Fibroblast of skin of right quadriceps (primary cell): ENCODE measurements around the gene C2orf76.

Source experiments
- DNase-seq: peaks from one replicate; pipeline ENCODE4 v3.0.0-alpha.2; 2013

C2orf76 gene

DNA sequence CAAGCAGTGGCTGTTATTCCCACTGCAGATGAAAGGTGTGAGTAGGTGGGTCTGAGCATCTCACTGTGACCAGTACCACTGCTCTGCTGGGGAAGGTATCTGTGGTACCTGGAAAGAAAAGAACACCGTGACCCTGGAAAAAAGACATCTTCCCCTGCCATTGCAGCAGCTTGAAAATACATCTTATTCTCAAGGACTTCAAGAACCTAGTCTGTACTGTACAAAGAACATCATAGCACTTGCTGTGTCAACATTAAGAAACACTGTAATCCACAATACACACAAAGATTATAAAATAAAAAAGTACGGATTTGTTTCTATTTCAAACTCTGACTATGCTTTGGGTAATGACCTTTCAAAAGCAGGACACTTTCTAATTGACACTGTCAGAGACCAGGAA, 28.9 kb downstream of the C2orf76 start:
- no peak for DNase-seq

DNA sequence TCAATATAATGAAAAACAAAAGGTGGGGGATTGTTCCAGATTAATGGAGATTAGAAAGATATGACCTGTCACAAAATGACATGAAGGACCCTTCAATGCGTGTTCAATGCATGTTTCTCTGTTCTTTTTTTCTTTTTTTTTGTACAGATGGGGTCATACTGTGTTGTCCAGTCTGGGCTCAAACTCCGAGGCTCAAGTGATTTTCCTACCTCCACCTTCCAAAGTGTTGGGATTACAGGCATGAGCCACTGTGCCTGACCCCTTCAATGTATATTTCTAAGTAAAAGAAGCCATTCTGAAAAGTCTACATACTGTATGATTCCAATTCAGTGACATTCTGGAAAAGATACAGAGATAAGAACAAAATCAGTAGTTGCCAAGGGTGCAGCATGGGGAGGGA, 32.8 kb downstream of the C2orf76 start:
- no peak for DNase-seq

DNA sequence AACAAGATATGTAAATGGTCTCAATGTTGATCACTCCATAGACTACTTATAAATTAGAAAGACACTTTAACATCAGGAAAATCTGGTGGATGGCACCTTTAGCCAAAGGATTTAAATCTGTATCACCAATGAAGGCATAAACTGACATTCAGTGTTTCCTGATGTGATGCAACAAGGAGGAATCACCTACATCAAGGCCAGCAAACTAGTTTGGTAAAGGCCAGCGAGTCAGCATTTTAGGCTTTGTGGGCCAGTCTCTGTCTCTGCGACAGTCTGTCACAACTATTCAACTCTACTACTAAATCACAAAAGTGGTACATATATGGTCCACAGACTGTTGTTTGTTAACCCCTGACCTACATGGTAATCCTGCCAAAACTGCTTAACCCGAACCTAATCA, 33.3 kb downstream of the C2orf76 start:
- DNase-seq = peak; percentile 11

DNA sequence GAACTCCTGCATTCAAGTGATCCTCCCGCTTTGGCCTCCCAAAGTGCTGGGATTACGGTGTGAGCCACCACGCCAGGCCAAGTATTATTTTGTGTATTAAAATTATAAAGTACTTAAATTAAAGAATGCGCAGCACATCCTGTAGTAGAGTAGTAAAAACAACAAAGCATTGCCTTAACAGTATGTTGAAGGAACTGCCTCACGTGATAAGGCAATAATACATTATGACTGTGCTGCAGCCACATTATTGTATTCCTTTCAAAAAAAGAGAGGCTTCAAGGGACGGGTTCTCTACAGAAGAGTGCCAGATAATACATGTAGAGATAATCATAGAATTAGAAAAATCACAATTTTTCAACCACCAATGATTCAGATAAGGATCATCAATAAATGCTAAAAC, 33.7 kb downstream of the C2orf76 start:
- DNase-seq = no peak

DNA sequence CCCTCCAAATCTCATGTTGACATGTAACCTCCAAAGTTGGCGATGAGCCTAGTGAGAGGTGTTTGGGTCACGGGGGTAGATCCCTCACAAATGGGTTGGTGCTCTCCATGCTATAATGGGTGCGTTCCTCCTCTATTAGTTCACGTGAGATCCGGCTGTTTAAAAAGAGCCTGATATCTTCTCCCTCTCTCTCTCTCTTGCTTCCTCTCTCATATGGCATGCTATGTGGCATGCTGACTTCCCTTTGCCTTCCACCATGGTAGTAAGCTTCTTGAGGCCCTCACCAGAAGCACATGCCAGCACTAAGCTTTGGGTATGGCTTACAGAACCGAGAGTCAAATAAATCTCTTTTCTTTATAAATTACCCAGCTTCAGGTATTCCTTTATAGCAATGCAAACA, 39.2 kb downstream of the C2orf76 start:
- no peak for DNase-seq

DNA sequence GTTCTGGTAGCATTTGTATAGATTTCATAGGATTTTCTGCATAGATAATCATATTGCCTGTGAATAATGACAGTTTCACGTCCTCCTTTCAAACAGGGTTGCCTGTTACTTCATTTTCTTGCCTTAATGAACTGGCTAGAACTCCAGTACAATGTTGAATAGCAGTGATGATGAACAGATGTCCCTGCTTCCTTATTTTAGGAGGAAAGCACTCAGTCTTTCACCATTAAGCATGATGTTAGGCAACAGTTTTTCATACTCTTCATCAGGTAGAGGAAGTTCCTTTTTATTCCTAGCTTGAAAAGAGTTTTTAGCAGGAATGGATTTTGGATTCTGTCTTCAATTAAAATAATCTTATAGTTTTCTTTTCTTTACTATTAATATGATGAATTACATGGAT, 39.7 kb downstream of the C2orf76 start:
- DNase-seq = no peak

DNA sequence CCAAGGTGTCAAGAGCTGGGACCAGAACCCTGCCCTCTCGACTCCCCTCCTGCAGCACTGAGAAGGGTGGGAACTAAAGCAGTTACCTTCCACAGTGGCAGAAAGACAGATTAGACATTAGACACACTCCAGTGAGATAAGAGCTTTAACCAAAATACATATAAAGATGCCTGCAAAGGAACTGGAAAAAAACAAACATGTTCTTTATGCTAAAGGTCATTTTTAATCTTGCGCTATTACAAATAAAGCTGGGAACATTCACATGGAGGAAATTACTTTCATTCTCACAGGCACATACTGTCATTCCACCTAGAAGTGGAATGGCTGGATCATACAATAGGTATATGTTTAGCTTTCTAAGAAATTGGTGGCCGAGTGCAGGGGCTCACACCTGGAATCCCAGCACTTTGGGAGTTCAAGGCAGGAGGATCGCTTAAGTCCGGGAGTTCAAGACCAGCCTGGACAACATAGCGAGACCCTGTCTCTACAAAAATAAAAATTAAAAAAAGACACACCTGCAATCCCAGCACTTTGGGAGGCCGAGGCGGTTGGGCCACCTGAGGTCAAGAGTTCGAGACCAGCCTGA, 41.9 kb downstream of the C2orf76 start:
- DNase-seq = no peak

DNA sequence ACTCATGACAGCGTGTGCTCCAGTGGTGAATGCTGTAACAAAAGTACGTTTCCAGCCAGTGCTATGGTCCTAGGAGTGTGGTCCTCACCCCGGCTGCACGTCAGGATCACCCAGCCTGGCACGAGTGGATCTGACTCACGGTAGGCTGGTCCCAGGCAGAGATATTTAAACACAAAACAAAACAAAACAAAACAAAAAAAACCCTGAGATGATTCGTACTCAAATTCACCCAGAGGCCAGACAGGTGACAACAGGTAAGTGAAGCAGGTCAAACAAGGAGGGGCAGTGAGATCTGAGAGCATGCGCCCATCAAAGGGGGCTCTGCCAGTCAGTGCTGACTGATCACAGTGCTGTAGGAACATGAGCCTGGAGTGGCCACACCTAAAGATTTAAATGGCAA, 43.2 kb downstream of the C2orf76 start:
- no peak for DNase-seq

DNA sequence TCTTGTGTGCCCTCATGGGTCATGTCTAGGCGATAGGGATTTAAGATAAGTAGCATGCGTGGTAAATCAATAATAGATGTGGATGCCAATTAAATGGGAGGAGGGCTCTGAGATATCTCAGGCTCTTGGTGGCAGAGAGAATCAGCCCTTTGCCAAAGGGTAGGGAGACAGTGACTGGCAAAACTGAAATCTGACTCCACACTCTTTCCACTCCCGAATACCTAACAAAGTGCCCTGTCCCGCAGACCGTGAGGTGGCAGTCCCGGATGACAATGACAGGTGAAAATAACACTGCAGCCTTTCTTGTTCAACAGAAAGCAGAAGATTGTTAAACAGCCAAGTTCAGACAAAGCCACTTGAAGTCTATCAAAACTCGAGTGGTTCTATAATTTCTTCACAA, 47.0 kb downstream of the C2orf76 start:
- no peak for DNase-seq

DNA sequence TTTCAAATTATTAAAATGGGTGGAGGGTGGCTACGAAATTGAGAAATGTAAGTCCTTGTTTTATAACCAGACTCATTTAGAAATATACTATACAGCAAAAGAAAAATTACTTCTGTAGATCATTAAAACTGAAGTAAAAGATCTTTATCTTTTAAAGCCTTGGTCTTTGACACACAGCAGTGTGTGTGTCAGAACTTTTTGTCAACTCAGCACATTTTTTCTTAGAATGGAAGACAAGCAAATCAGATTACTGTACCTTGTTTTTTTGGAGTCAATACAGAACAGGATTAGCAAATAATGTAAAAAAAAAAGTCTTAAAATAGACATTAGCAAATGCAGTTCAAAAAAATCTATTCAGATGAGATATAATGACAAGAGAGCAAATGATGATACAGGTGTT, 49.1 kb downstream of the C2orf76 start:
- no peak for DNase-seq

DNA sequence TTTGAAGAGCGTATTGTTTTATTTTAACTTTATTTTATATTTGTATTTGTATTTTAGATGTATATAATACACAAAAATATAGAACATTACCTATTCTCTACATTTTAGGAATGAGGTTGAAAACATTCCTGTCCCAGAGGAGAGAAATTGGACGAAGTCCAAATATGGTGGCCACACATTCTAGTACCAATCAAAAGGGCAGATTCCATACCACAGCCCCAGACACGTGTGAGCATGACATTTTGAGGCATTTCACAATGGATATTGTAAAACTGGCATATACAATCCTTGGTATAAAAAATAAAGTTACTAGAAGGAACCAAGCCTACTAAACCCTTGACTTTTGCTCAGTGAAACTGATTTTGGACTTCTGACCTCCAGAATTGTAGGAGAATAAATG, 50.6 kb downstream of the C2orf76 start:
- DNase-seq = no peak

DNA sequence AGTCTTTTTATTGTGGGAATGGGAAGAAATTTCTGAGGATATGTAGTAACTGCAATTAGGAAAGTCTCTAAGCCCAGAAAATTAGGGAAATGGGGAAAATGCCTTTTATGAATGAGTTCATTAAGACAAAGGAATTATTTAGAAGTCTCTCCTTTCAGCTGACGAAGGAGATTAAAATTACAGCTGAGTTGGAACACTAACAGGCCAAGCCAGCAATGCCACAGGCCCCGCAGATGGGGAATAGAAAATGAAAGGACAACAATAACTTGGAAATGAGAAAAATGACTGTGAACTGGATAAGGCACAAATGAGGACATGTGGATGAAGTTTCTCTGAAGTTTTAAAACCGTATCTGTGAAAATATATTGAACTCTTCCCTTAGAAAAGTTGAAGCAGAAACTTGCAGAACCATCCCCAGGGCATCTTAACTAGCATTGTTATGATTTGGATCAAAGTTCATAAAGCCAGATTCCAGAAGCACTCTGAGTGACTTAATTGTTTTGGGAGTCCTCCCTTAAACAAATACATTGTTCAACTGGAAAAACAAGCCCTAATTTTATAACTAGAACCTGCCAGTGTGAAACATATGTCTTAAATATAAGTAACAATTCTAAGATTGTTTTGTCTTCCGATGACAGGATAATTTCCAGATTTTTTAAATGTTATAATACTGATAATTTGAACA, 51.3 kb downstream of the C2orf76 start:
- DNase-seq = no peak

DNA sequence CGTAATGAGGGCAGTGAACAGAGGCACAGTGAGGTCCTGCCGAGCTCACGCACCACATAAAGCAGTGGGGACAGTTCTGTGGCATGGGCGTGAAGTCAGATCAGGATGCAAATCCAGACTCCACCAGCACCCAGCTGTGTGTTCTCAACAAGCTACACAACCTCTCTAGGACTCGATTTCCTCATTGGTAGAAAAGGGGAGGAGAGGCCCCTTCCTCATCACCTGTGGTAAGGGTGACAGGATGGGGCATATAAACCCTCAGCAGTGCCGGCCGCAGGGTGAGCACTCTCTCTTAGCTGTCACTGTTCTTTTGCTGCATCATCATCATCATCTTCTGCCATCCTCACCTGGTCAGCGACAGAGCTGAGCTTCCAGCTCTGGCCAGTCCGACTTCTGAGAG, 54.8 kb downstream of the C2orf76 start:
- DNase-seq = no peak

DNA sequence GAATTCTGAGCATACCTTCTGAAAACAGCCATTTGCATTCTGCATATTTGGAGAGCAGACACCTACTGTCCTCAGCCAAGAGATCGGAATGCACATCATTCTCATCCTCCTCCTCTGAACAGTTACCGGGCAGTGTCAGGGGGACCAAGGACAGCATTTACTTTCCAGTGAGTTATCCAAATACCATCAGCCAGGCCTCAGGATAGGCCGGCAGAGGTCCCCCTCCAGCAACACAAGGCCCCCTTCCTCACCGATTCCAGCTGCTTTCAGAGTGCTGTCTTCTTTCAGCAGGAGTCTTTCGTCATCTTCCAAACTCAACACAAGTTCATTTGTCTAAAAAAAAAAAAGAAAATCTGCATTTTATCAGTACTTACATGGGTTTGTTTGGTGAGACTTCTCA, 55.3 kb downstream of the C2orf76 start:
- no peak for DNase-seq

DNA sequence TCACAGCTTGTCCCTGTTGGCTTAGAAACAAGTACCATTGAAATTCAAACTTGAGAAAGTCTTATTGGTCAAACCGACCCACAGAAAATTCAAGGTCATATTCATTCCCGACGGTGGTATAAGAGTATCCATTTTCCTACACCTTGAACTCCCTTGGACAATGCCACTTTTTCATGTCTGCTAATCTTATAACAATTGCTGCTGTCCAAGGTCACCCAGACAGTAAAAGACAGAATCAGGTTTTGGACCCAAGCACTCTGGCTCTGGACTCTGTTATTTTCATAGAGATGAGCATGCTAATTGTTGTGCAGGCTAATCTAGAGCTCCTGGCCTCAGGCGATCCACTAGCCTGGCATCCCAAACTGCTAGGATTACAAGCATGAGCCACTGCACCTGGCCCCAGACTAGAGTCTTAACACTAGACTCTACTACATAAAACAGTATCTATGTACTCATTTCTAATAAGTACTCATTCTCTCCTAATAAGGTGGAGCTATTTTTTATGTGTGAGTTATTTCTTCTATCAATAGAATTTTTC, 57.8 kb downstream of the C2orf76 start:
- DNase-seq = no peak

DNA sequence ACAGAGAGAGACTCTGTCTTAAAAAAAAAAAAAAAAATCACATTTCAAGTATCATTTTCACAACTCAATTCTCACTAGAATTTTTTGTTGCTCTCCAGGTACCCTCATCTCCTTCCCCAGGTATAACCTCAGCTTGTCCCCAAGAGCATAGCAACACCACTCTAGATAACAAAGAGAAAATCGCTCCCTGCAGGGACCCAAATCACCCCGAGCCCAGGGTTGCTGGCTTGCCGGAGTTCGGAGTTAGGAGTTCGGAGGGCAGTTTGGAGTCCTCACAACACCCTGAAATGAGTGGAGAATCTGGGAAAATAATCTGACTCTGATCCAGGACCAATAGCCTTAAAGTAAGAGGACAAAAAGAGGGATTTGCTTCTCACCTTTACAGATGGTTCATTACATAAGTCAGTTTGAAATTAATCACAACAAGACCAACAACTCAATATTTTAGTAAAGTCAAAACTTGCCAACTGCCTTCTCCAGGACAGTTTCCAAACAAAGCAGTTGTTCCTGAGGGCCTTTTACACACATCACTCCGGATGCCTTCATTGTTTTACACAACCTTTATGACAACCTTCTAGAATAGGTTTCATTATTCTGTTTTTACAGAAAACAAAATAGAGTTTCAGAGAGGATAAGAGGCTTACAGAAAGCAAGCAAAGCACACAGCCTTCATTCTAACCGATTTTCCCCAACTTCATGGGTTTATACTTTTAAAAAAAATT, 59.1 kb downstream of the C2orf76 start:
- no peak for DNase-seq

DNA sequence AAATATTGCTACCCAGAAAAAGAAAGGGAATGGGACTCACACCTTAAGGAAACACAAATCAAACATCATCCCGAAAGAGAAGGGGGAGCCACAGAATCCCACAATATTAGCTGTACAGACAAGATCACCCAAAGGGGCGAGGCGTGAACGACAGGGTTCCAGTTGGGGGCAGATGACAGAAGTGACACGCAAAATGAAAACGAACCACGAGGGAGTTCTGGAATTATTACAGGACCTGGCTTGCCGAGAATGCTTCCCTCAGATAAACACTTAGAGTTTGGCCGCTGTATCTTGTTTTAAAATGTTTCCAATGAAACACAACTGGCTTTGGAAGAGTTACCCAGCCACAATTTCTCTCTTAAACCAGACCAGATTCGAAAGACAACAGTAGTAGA, 60.4 kb downstream of the C2orf76 start:
- DNase-seq = no peak

DNA sequence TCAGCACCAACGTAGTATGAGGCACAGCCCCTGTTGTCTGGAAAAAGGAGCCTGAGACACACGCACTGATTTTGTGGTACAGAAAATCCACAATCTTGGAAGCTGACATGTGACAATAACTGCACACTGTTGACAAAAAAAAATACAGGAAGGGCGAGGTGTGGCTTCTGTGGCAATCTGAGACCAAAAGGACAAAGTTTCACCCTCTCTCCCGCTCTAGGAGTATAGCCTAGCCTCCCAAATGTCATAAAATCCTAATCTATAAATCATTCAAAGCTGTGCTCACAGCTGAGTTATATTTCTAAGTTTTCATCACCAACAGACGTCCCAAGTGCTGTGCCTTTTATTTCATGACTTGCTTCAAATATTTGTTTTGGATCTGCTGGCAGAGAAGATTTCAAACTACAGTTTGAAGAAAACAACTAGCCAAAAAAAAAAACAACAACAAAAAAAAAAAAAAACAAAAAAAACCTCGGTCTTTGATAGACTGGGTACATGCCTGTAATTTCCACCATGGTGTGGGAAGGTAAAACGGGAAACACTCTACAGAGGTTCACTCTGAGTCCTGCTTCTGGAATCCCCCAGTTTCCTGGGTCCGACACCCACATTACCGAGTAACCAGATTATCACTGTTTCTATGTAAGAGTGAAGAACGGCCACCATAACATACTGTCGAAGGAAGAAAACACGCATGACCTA, 61.0 kb downstream of the C2orf76 start:
- DNase-seq = no peak

DNA sequence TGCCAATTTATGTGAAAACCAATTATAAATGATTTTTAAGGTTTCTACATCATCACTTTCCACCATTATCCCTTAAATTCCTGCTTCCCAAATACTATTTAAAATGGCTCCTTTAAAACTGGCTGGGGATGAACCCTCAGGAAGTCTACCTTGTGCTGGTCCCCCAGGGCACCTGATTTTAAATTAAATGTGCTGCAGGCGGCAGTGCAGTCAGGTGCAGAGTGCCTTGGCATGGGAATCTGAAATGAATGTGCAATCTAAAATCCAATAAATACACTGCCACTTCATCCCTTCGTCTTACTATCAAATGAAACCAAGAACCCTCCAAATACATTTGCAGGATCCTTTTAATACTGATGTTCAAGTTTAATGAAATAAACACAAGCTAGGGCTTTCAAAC, 61.8 kb downstream of the C2orf76 start:
- no peak for DNase-seq

DNA sequence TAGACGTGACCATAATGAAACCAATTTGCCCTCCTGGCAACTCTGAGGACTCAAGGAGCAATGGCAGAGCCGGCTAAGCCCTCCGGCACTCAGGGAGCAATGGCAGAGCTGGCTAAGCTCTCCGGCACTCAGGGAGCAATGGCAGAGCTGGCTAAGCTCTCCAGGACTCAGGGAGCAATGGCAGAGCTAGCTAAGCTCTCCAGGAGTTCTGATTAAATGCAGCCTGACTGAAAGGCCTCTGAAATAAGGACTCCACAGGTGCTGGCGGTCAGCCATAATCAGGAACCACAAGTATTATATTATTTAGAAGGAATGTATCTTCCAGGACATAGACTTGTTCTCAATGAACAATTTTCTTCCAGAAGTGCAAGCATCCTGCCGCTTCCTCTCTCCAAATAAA, 65.2 kb downstream of the C2orf76 start:
- DNase-seq = peak; percentile 56

DNA sequence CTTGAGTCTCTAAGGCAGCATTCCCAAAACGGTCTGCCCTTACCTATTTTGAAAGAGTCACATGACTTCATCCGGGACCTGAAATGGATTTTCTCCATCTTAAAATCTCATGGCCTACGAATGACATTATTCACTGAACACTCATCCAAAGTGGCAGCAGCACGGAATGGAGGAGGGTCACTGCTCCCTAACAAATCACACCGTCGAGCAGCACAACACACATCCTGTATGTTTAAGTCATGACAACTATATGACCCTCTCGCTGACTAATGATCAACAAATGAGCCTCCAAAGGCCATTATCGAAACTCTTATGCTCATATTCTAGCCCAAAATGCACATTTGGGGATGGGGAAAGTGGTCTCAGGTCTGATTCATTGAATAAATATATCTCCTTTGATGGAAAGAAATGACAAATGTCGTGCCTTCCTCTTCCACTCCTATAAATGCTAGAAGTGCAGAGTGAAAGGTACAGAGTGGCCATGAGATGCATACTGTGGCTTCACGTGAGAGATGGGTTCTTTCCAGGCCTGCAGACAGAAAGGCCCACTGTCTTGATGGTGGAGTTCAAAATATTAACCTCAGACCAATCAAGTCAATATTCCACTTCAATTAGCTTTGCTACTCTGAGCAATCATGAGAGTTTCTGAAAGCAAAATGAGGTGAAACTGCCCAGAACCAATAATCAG, 70.8 kb downstream of the C2orf76 start:
- no peak for DNase-seq

DNA sequence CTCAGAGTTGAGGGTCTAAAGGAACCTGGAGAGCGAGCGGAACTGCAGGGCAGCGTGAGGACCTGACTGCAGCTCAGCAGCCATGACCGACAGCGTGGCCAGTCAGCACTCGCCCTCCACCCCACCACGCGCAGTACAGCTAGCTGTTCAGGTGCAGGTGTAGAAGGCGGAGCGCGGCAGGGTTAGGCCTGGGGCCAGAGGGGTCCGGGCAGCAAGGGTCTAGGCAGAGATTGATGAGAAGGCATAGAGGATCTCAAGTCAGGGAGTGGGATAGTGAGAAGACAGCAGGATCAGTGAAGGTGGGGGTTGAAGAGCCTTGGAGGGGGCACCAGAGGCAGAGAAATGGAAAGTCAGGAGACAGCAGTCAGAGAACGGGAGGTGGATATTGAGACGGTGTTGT, 72.0 kb downstream of the C2orf76 start:
- DNase-seq = no peak

DNA sequence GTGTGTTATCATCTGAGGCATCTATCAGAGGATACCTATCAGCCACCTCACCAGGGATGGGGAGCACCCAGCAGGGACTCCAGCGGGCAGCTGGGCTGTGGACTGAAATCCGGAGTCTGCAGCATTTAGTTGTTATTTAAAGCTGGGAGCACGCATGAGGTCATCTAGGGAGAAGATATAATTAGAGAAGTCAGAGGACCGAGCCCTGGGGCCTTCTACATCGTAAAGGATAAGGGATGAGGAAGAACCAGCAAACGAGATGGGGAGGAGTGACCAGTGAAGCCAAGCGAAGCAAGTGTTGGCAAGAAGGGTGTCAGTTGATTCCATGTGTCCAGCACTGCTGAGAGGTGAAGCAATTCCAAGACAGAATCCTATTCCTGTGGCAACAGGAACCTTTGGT, 72.7 kb downstream of the C2orf76 start:
- no peak for DNase-seq
